NCI-H1417 (cell line): ENCODE results near the gene NHS.

Experiments used
- DNase-seq, 3 experiments: peaks; one replicate each; lab custom pipeline; 2025; lab: John Stamatoyannopoulos, UW

The NHS gene

GRCh38 chrX:17779434-17779833, 404.4 kb downstream of the NHS start:
- no peak for DNase-seq
